ENCODE data around the gene MAPKAP1.

DNA sequence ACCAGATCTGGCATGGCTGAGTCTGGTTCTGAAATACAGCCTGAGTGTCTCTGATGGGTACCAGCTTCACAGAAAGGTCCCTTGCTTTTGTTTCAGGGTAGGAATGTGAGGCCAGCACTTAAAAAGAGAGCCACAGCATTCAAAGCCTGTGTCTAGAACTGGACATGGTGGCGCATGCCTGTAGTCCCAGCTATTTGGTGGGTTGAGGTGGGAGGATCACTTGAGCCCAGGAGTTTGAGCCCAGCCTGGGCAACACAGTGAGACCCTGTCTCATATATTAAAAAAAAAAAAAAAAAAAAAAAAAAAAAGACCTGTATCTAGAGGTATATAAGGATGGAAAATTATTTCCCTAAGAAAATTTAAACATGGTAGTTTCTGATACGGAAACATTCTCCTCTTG, 243.1 kb downstream of the MAPKAP1 start:
- TF ChIP-seq EZH2 (IDR thresholded peaks at IDR 0.05; ENCODE audit: low read depth, unreplicated experiment) (no peak), POLR2AphosphoS5 (IDR thresholded peaks at IDR 0.05; ENCODE audit: low read depth) (no peak), REST (IDR thresholded peaks at IDR 0.05; ENCODE audit: unreplicated experiment) (no peak)
- TF ChIP-seq, protein P1, sequence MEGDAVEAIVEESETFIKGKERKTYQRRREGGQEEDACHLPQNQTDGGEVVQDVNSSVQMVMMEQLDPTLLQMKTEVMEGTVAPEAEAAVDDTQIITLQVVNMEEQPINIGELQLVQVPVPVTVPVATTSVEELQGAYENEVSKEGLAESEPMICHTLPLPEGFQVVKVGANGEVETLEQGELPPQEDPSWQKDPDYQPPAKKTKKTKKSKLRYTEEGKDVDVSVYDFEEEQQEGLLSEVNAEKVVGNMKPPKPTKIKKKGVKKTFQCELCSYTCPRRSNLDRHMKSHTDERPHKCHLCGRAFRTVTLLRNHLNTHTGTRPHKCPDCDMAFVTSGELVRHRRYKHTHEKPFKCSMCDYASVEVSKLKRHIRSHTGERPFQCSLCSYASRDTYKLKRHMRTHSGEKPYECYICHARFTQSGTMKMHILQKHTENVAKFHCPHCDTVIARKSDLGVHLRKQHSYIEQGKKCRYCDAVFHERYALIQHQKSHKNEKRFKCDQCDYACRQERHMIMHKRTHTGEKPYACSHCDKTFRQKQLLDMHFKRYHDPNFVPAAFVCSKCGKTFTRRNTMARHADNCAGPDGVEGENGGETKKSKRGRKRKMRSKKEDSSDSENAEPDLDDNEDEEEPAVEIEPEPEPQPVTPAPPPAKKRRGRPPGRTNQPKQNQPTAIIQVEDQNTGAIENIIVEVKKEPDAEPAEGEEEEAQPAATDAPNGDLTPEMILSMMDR (conservative IDR thresholded peaks at IDR 0.05; ENCODE audit: low read depth in 2 of 2) = no peak

Measured in GM23338 (cell line).